Choroid plexus epithelial cell (primary cell): ENCODE data around the gene NEUROD4.

Experiments used
- DNase-seq: peaks from one replicate; pipeline ENCODE4 v3.0.0-alpha.2; 2010; ENCODE audit warnings: low read depth
- H3K4me3 ChIP-seq: 2 replicates; pipeline ENCODE4 v1.5.1; 2011; ENCODE audit warnings: low read depth, mild to moderate bottlenecking, control low read depth, low read length, moderate library complexity
- TF ChIP-seq, protein P1 (sequence below): conservative IDR thresholded peaks from 2 replicates; pipeline ENCODE4 v1.5.1; 2011; ENCODE audit warnings: low read depth, mild to moderate bottlenecking, control low read depth, inconsistent platforms, low read length, moderate library complexity

The NEUROD4 gene

DNA sequence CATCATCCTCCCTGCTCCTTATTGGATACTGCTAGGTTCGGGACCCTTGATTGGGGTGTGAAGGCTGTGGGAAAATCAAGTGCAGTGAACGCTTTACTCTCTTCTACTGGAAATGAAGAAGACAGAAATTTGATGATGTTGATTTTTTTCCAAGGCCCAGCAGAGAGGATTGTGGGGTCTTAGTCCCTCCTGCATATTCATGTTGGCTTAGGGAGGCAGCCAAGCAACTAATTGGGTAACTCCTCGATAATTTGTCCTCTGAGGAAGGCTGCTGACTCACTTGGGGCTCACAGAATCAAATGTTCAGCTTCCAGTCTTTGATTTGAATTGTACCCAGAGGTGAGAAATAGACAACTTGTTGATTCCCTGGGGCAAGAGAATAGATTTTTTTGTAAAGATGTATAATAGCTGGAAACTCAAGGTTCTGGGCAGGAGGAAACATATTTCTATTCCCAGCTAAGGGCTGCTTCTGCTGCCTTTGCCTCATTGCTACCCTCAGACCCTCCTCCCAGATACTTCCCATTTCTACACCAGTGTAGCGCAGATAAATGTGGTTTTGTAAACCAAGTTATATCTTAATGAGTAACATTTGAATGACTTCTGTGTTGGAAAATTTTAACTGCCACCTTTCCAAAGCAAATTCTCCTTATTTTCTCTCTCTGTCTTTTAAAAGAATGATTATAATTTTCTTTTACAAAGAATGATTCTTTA, 21.7 kb downstream of the NEUROD4 start:
- no peak for DNase-seq
- H3K4me3 ChIP-seq = no peak overlapping the region

DNA sequence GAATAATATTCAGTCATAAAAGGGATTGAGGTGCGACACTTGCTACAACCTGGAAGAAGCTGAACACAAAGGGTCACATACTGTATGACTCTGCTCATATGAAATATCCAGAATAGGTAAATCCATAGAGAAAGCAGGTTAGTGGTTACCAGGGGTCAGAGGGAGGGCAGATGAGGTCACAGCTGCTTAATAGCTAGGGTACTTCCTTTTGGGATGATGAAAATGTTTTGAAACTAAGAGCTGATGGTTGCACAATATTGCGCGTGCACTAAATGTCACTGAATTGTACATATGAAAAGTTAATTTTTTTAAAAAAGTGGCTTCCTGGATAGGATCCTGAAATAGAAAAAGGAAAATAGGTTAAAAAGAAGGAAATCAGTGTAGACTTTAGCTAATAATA, 23.8 kb downstream of the NEUROD4 start:
- TF ChIP-seq, protein P1, sequence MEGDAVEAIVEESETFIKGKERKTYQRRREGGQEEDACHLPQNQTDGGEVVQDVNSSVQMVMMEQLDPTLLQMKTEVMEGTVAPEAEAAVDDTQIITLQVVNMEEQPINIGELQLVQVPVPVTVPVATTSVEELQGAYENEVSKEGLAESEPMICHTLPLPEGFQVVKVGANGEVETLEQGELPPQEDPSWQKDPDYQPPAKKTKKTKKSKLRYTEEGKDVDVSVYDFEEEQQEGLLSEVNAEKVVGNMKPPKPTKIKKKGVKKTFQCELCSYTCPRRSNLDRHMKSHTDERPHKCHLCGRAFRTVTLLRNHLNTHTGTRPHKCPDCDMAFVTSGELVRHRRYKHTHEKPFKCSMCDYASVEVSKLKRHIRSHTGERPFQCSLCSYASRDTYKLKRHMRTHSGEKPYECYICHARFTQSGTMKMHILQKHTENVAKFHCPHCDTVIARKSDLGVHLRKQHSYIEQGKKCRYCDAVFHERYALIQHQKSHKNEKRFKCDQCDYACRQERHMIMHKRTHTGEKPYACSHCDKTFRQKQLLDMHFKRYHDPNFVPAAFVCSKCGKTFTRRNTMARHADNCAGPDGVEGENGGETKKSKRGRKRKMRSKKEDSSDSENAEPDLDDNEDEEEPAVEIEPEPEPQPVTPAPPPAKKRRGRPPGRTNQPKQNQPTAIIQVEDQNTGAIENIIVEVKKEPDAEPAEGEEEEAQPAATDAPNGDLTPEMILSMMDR = no peak
- H3K4me3 ChIP-seq = no peak overlapping the region
- no peak for DNase-seq

More for the DNA sequence above, 21.7 kb downstream of the NEUROD4 start:
- TF ChIP-seq, protein P1 = no peak

DNA sequence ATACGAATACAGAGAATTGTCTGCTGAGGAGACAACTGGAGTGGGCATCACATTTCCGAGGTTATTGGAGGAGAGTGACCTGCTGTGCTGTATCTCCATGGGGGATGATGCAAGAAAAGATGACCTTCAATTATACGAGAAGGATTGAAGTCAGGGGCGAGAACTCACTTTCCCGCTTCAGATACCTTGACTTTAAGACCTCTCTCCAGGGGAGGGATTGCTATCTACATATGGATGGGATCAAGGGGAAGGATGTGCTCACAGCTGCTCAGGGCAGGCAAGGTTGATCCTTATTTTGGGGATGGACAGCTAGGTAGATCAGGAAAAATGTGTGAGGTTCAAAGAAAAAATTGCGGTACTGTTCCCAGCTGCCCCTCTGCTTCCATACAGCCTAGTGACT, 24.4 kb downstream of the NEUROD4 start:
- no peak for DNase-seq
- TF ChIP-seq, protein P1 = no peak
- H3K4me3 ChIP-seq = no peak overlapping the region

DNA sequence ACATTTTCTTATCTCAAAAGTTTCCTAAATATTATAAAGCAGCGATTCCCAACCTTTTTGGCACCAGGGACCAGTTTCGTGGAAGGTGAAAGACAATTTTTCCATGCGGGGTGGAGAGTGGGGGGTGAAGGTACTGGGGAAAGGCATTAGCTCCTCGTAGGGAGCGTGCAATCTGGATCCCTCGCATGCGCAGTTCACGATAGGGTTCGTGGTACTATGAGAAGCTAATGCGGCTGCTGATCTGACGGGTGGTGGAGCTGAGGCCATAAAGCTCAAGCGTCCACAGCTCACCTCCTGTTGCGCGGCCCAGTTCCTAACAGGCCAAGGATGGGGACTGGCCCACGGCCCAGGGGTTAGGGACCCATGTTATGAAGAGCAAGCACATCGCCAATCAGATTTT, 29.9 kb downstream of the NEUROD4 start:
- no peak for DNase-seq
- H3K4me3 ChIP-seq = no peak overlapping the region
- TF ChIP-seq, protein P1 = no peak

DNA sequence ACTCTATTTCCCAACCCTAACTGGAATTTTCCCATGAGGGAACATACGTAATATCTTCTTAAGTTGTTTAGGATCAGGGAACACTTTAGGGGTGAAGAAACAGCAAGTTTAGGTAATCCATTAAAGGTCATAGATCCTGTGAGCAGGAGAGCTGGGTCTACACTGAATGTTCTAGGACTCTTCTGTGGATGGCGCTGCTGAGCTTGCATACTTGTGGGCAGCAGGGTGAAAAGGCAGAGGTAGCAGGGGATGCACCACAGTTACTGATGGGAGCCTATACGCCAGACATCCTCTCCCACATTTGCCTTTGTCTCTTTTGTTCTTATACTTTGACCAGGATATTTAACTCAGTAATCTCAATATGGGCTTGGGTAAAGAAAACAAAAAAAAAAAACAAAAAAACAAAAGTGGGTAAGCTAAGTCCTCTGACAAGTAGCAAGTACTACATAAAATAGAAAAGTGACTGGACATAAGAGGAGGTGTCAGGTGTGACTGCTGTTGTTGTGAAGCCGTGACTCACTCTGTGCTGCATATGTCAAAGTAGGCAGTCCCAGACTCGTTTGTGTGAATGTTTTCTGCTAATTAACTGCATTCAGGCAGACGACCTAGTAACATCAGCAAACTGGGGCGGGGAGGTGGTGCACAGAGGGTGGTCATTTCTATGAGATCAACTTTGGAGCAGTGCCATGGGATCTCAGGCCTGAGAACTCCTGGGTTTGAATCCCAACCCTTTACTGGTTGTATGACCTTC, 31.6 kb downstream of the NEUROD4 start:
- DNase-seq = no peak
- TF ChIP-seq, protein P1 = no peak
- H3K4me3 ChIP-seq = no peak overlapping the region

DNA sequence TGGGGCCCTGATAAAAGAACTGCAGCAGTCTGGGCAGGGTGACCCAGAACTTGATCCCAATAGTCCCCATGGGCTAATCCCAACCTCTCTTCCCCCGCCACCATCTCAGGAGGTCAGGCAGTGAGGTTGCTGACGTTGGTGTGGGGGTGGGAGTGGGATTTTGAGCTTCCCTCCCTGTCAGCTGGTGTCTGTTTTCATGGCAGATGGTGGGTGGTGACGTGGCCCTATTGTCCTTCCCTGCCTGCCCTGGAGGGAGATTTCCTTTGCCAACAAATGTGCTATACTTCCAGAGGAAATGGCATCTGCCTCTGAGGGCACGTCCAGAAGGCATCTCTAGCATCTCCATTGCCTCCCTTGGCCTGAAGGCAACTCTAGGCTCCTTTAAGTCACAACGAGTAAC, 37.7 kb downstream of the NEUROD4 start:
- TF ChIP-seq, protein P1 = no peak
- DNase-seq = no peak

DNA sequence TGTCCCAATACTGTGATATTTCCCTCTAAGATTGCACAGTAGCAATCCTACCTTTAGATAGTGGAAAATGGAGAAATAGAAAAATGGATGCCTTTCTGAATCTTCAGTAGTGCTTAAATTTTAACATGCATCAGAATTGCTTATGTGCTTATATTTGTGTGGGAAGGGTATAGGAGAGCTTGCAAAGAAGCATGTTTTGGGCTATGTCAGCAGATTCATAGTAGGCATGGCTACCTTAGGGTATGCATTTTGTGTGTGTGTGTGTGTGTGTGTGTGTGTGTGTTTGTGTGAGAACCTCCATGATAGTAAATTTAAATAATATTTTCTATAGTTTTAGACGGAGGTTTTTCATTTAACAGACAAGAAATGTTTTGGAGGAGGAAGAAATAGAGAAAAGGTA, 38.3 kb downstream of the NEUROD4 start:
- TF ChIP-seq, protein P1 = no peak
- no peak for DNase-seq
- no peak overlapping the region for H3K4me3 ChIP-seq

More for the DNA sequence above, 37.7 kb downstream of the NEUROD4 start:
- H3K4me3 ChIP-seq = no peak overlapping the region
